ENCODE measurements around the gene PKP1.

GRCh38 chr1:201319631-201320030 is 36.3 kb downstream of the PKP1 start:
- TF ChIP-seq POLR2A (IDR thresholded peaks at IDR 0.05) (no peak), CTCF (IDR thresholded peaks at IDR 0.05) (no peak)
